Common myeloid progenitor, CD34-positive (primary cell): ENCODE data around the gene TGM6.

ENCODE experiments used
- CTCF ChIA-PET: fragments of 350-600 bp; sonication (Branson Sonifier 250); formaldehyde crosslinking; loops from one replicate; lab custom pipeline; 2021; ENCODE audit warnings: antibody characterized with exemption; lab: Charles Lee
- POLR2A ChIA-PET: fragments of 350-600 bp; sonication (Branson Sonifier 250); formaldehyde crosslinking; loops from one replicate; lab custom pipeline; 2021; ENCODE audit warnings: antibody characterized with exemption; lab: Charles Lee
- DNase-seq, 3 donors: peaks; one replicate each; pipeline versions ENCODE4 v3.0.0 to v3.0.0-alpha.2; 2013
- H3K27ac ChIP-seq, 2 experiments: 1 replicate in 1 of 2; 2 replicates in 1 of 2; pipeline ENCODE4 v1.7.0; 2013; ENCODE audit warnings: inconsistent platforms in 2 of 2, low read length in 2 of 2, mild to moderate bottlenecking in 2 of 2, low read depth in 1 of 2, moderate library complexity in 1 of 2; ENCODE audit not compliant: severe bottlenecking in 2 of 2, insufficient read depth in 1 of 2, poor library complexity in 1 of 2
- H3K27me3 ChIP-seq, 5 experiments: replicated peaks in 2 of 5; 1 replicate in 3 of 5; 2 replicates in 2 of 5; pipeline versions ENCODE4 v1.6.1 to v1.7.0; 2013; ENCODE audit warnings: low read length in 4 of 5, mild to moderate bottlenecking in 2 of 5, moderate library complexity in 2 of 5, inconsistent platforms in 1 of 5; ENCODE audit not compliant: insufficient read depth in 5 of 5, control insufficient read depth in 4 of 5
- H3K36me3 ChIP-seq, 4 experiments: 1 replicate in 2 of 4; 2 replicates in 2 of 4; pipeline versions ENCODE4 v1.6.1 to v1.7.0; 2013; ENCODE audit warnings: low read length in 3 of 4, control low read depth in 1 of 4, mild to moderate bottlenecking in 1 of 4; ENCODE audit not compliant: control insufficient read depth in 4 of 4, insufficient read depth in 4 of 4
- H3K4me1 ChIP-seq, 4 experiments: 1 replicate in 3 of 4; 2 replicates in 1 of 4; pipeline versions ENCODE4 v1.6.1 to v1.7.1; 2013; ENCODE audit warnings: low read length in 3 of 4, mild to moderate bottlenecking in 3 of 4, control low read depth in 1 of 4, inconsistent platforms in 1 of 4, moderate library complexity in 1 of 4; ENCODE audit not compliant: control insufficient read depth in 4 of 4, insufficient read depth in 4 of 4; ENCODE audit errors: control extremely low read depth in 1 of 4
- H3K4me3 ChIP-seq, 7 experiments: 1 replicate in 4 of 7; 2 replicates in 3 of 7; pipeline versions ENCODE4 v1.5.1 to v1.7.0; 2013; ENCODE audit warnings: mild to moderate bottlenecking in 7 of 7, low read length in 6 of 7, moderate library complexity in 6 of 7, inconsistent platforms in 2 of 7, low read depth in 2 of 7, control low read depth in 1 of 7; ENCODE audit not compliant: insufficient read depth in 4 of 7, control insufficient read depth in 1 of 7; ENCODE audit errors: extremely low read depth in 1 of 7
- H3K9me3 ChIP-seq, 5 experiments: 1 replicate in 4 of 5; 2 replicates in 1 of 5; pipeline versions ENCODE4 v1.6.1 to v1.7.1; 2013; ENCODE audit warnings: low read length in 4 of 5, mild to moderate bottlenecking in 2 of 5, inconsistent platforms in 1 of 5, low read depth in 1 of 5, moderate library complexity in 1 of 5; ENCODE audit not compliant: control insufficient read depth in 4 of 5, insufficient read depth in 2 of 5; ENCODE audit errors: control extremely low read depth in 1 of 5
- WGBS: methylation state at CpG from one replicate; pipeline ENCODE4 v1.1.5; 2013; ENCODE audit not compliant: insufficient coverage; 5-methylcytosine and 5-hydroxymethylcytosine counted together

The TGM6 gene

DNA sequence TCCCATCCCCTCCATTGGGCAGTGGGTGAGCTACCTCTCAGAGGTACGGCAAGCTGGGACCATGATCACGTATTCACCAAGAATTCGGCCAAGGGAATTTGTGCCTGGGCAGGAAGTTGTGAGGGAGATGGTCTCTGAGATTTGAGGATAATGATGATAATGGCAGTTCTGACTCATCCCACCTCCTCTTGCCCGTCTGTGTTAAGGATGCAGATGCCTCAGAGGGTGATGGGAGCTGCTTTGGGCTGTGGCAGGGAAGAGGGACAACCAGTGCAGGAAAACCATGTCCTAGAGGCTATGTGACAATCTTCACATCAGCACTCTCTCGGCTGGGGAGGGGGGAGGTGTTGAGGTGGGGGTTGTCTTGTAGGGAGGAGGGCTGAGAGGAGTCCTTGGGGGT is 4.3 kb downstream of the TGM6 start:
- ChIA-PET CTCF (no interaction called here), POLR2A (no interaction called here)
- peaks cover 0 to under 1% (median 0%) of the 10 kb centered on the region in 4 experiments for H3K4me1 ChIP-seq
- H3K4me3 ChIP-seq: no peak overlapping the region
- WGBS: 63% methylated on average over 1 of the region's 5 CpGs
- no peak overlapping the region for H3K27ac ChIP-seq
- peaks cover 0 to 91% (median 16%) of the 10 kb centered on the region in 5 experiments for H3K27me3 ChIP-seq
- H3K9me3 ChIP-seq: peaks cover 5 to 32% (median 21%) of the 10 kb centered on the region in 5 experiments
- H3K36me3 ChIP-seq: no peaks in the 10 kb centered on the region
- DNase-seq: no peak

DNA sequence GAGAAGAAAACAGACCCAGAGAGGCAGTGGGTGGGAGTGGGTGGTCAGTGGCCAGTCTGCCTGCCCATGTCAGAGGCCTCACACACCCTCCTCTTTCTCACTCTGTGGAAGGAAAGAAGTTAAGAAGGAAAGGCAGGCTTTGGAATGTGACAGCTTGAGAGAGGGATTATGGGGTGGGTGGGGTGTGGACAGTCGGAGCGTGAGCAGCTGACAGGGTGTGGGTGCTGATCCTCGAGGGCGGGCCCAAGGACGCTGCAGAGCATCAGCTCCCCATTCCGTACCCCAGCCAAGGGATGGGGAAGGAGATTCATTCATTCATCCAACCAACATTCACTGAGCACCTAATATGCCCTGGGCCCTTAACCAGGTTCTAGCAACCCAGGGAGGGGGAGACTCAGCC is 4.8 kb downstream of the TGM6 start:
- Histone ChIP-seq H3K27ac (no peak overlapping the region), H3K4me1 (no peaks in the 10 kb centered on the region), H3K9me3 (peaks cover 5 to 33% (median 21%) of the 10 kb centered on the region in 5 experiments), H3K36me3 (no peaks in the 10 kb centered on the region), H3K27me3 (peaks cover 0 to 91% (median 16%) of the 10 kb centered on the region in 5 experiments), H3K4me3 (no peak overlapping the region)
- ChIA-PET CTCF (no interaction called here), POLR2A (no interaction called here)
- WGBS: 87% methylated on average over 3 of the region's 6 CpGs
- DNase-seq: no peak

DNA sequence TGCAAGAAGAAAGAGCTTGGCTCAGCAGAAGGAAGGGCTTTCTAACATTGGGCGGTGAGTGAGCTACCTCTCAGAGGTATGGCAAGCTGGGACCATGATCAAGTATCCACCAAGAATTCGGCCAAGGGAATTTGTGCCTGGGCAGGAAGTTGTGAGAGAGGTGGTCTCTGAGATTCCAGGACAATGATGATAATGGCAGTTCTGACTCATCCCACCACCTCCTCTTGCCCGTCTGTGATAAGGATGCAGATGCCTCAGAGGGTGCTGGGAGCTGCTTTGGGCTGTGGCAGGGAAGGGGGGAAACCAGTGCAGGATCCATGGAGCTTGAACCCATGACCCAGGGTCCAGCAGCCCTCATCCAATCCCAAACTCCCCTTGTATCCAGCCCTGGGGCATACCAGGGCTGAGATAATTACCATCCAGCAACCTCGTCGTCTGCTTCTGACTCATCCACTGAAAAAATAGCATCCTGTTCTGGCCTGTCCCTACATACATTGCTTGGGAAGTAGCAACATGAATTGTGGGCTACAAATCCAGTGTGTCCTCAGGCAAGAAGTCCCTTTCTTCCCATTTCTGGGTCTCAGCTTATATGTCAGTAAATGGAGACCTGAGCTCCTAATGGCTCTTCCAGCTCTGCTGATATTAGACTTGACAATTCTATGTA is 5.9 kb downstream of the TGM6 start:
- no peak overlapping the region for H3K27ac ChIP-seq
- no peak overlapping the region for H3K4me3 ChIP-seq
- ChIA-PET POLR2A (no interaction called here), CTCF (interaction anchor here (0.7 to 1.7 kb wide), 4 partner anchors 13 to 519 kb away, joined by 3 to 6 read pairs (median 4); no protein-coding TSS in a partner anchor)
- no peaks in the 10 kb centered on the region for H3K36me3 ChIP-seq
- 90% methylated on average over 4 of the region's 5 CpGs for WGBS
- peaks cover 5 to 34% (median 21%) of the 10 kb centered on the region in 5 experiments for H3K9me3 ChIP-seq
- H3K4me1 ChIP-seq: no peaks in the 10 kb centered on the region
- no peak for DNase-seq
- H3K27me3 ChIP-seq: peaks cover 0 to 91% (median 18%) of the 10 kb centered on the region in 5 experiments

DNA sequence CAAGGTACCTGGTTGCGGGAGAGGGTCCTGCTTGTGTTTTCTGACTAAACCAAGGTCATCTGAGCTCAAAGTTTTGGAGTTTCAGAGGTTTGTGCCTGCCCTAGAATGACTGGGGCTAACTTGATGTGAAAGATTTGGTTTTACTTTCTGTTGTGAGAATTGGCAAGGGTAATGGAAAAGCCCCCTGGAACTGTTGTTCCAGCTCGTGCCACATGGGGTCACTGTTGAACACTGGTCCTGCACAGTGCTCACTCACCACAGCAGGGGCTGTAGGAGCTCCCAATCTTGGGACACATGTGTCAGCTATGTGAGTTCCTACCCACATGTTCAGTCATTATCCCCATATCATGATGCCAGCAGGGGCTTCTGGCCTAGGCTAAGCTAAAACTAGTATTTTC is 6.5 kb downstream of the TGM6 start:
- DNase-seq: peak; percentile 31 to 84 (median 80)
- POLR2A ChIA-PET: no interaction called here
- 45% methylated on average over 2 of the region's 2 CpGs for WGBS

DNA sequence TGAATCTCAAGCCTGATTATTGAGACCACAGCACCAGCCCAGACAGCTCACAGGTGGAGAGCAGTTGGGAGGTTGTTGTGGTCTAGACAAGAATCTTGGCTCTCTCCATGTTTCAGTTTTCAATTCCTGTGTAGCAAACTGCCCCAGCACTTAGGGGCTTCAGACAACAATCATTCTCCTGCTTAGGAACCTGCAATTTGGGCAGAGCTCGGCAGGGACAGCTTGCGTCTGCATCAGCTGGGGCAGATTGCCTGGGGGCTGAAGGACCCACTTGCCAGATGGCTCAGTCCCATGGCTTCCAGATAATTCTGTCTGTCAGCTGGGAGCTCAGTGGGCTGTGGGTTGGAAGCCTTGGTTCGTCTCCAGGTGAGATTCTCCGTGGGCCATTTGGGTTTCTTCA is 6.9 kb downstream of the TGM6 start:
- whole genome bisulfite sequencing: 94% methylated on average over 4 of the region's 4 CpGs
- Histone ChIP-seq H3K36me3 (no peaks in the 10 kb centered on the region), H3K9me3 (peaks cover 5 to 34% (median 21%) of the 10 kb centered on the region in 5 experiments), H3K4me3 (no peak overlapping the region), H3K4me1 (no peaks in the 10 kb centered on the region), H3K27ac (no peak overlapping the region), H3K27me3 (peaks cover 0 to 91% (median 16%) of the 10 kb centered on the region in 5 experiments)
- ChIA-PET CTCF (interaction anchor here (1.2 to 1.7 kb wide), 3 partner anchors 13 to 16 kb away, joined by 3 to 6 read pairs (median 4); no protein-coding TSS in a partner anchor), POLR2A (no interaction called here)
- DNase-seq: no peak

More for the DNA sequence above, 6.5 kb downstream of the TGM6 start:
- no peak overlapping the region for H3K27ac ChIP-seq
- H3K27me3 ChIP-seq: peaks cover 0 to 91% (median 18%) of the 10 kb centered on the region in 5 experiments
- no peaks in the 10 kb centered on the region for H3K36me3 ChIP-seq
- peaks cover 5 to 34% (median 21%) of the 10 kb centered on the region in 5 experiments for H3K9me3 ChIP-seq
- H3K4me1 ChIP-seq: no peaks in the 10 kb centered on the region
- H3K4me3 ChIP-seq: no peak overlapping the region
- CTCF ChIA-PET: interaction anchor here (0.7 to 1.7 kb wide), 4 partner anchors 13 to 520 kb away, joined by 3 to 6 read pairs (median 4); no protein-coding TSS in a partner anchor

DNA sequence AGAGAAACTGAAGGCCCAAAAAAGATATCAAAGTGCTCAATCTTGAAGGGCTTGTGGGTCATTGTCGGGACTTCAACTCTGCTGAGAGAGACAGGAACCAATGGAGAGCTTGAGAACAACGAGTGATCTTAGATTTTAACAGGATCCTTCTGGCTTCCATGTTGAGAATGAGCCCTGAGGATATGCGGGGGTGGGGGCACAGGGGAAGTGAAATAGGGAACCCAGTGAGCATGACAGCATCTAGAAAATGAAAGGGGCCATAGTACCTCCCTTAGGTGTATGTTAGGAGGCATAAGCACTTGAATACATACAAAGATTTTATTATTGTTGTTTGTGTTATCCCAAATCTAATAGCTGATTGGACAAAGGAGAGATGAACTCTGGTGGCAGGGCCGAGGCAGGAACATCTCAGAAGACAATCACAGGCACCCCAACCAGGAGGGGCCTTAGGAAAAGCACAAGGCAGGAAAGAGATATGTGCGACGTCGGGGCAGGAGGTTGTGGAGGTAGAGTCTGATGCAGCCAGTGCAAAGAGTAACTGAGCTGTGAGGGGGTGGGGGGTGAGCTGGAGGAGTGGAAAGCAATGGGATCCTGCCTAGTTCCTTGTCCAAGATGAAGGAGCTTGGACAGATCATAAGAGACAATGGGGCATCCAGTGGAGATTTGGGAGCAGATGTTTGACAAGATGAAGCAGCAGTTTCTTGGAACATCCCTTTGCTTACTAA is 10.4 kb downstream of the TGM6 start:
- Histone ChIP-seq H3K4me1 (no peaks in the 10 kb centered on the region), H3K9me3 (peaks cover 5 to 34% (median 21%) of the 10 kb centered on the region in 5 experiments), H3K36me3 (no peaks in the 10 kb centered on the region), H3K4me3 (no peak overlapping the region), H3K27me3 (peaks cover 0 to 77% (median 6%) of the 10 kb centered on the region in 5 experiments), H3K27ac (no peak overlapping the region)
- DNase-seq: no peak
- WGBS: 69% methylated on average over 3 of the region's 7 CpGs
- POLR2A ChIA-PET: no interaction called here
- CTCF ChIA-PET: interaction anchor here (1.7 kb wide), 1 partner anchor 54 kb away, joined by 4 read pairs; no protein-coding TSS in a partner anchor
